Neural progenitor cell (in vitro differentiated cells): Measurements from ENCODE around the gene MIAT. TPM values are rescaled to one million over a fixed set of nuclear protein-coding genes. Genes with fewer than 3 reads are reported as not detected.

Experiments used
- DNase-seq: peaks from one replicate; pipeline ENCODE4 v3.0.0-alpha.2; 2016; ENCODE audit warnings: low spot score
- H2AFZ ChIP-seq: fragments of 200-600 bp; sonication (generic); replicated peaks from 2 replicates; pipeline ENCODE4 v1.6.1; 2016; ENCODE audit warnings: antibody characterized with exemption
- H3F3A ChIP-seq: fragments of 200-600 bp; sonication (generic); 2 replicates; pipeline ENCODE4 v1.6.1; 2016; ENCODE audit warnings: antibody characterized with exemption, low read depth
- H3K27ac ChIP-seq: fragments of 200-600 bp; sonication (generic); 2 replicates; pipeline ENCODE4 v1.5.1; 2016; ENCODE audit warnings: mild to moderate bottlenecking
- H3K27me3 ChIP-seq: fragments of 200-600 bp; sonication (generic); 2 replicates; pipeline ENCODE4 v1.6.1; 2016; ENCODE audit warnings: mild to moderate bottlenecking, moderate library complexity
- H3K36me3 ChIP-seq: fragments of 200-600 bp; sonication (generic); 2 replicates; pipeline ENCODE4 v1.5.1; 2016
- H3K4me1 ChIP-seq: fragments of 200-600 bp; sonication (generic); 2 replicates; pipeline ENCODE4 v1.6.1; 2016; ENCODE audit warnings: mixed run types
- H3K4me2 ChIP-seq: fragments of 200-600 bp; sonication (generic); 2 replicates; pipeline ENCODE4 v1.6.1; 2016
- H3K4me3 ChIP-seq: fragments of 200-600 bp; sonication (generic); 2 replicates; pipeline ENCODE4 v1.5.1; 2016
- H3K79me2 ChIP-seq: fragments of 200-600 bp; sonication (generic); 2 replicates; pipeline ENCODE4 v1.6.1; 2016; ENCODE audit warnings: low read depth
- H3K9ac ChIP-seq: fragments of 200-600 bp; sonication (generic); 2 replicates; pipeline ENCODE4 v1.6.1; 2016
- H3K9me3 ChIP-seq: fragments of 200-600 bp; sonication (generic); 2 replicates; pipeline ENCODE4 v1.5.1; 2016; ENCODE audit warnings: low read depth
- H4K20me1 ChIP-seq: fragments of 200-600 bp; sonication (generic); 2 replicates; pipeline ENCODE4 v1.6.1; 2016; ENCODE audit warnings: low read depth
- H3K27ac Mint-ChIP-seq: 3 replicates; pipeline ENCODE4 v1.8.0; 2021; ENCODE audit warnings: mixed read lengths
- H3K27me3 Mint-ChIP-seq: 2 replicates; pipeline ENCODE4 v1.8.0; 2022; ENCODE audit warnings: low read depth, mild to moderate bottlenecking, inconsistent platforms, moderate library complexity, mixed read lengths; ENCODE audit not compliant: insufficient read depth
- H3K36me3 Mint-ChIP-seq: 3 replicates; pipeline ENCODE4 v1.8.0; 2021; ENCODE audit warnings: mixed read lengths
- H3K4me1 Mint-ChIP-seq: 3 replicates; pipeline ENCODE4 v1.8.0; 2021; ENCODE audit warnings: mixed read lengths
- H3K4me3 Mint-ChIP-seq: 3 replicates; pipeline ENCODE4 v1.8.0; 2021; ENCODE audit warnings: mild to moderate bottlenecking, moderate library complexity, mixed read lengths
- H3K9me3 Mint-ChIP-seq: 3 replicates; pipeline ENCODE4 v1.8.0; 2020; ENCODE audit warnings: mixed read lengths
- EZH2 ChIP-seq: fragments of 200-600 bp; sonication (generic); IDR thresholded peaks from 2 replicates; pipeline ENCODE4 v1.6.1; 2017; ENCODE audit warnings: antibody characterized with exemption, mild to moderate bottlenecking, moderate library complexity
- EZH2phosphoT487 ChIP-seq: fragments of 200-600 bp; sonication (generic); IDR thresholded peaks from 2 replicates; pipeline ENCODE4 v1.6.1; 2017; ENCODE audit warnings: antibody characterized with exemption
- total RNA-seq: library from RNA; depleted of rRNA; stranded (reverse); fragments of >200 nt; gene quantifications from 2 replicates; pipeline ENCODE4 v1.2.3, GENCODE V29; 2015; ENCODE audit warnings: low replicate concordance
- TF ChIP-seq, protein P1 (sequence below): fragments of 200-600 bp; sonication (generic); IDR thresholded peaks from 2 replicates; pipeline ENCODE4 v1.5.1; 2017; ENCODE audit warnings: antibody characterized with exemption, mild to moderate bottlenecking

The MIAT gene
- total RNA-seq, 1 donor from 2014 or later: 262 TPM

GRCh38 chr22:26670459-26670858 is 13.1 kb downstream of the MIAT start:
- peaks cover 13% of the 10 kb centered on the region for H3K27me3 Mint-ChIP-seq
- peak overlapping the region; percentile 56 for H3K4me3 Mint-ChIP-seq
- Histone ChIP-seq H4K20me1 (peaks cover 44% of the 10 kb centered on the region), H3K4me3 (no peak overlapping the region), H3K4me1 (peaks cover 13% of the 10 kb centered on the region), H3K27me3 (no peaks in the 10 kb centered on the region), H3F3A (peaks cover 65% of the 10 kb centered on the region), H3K36me3 (no peaks in the 10 kb centered on the region), H3K4me2 (no peak overlapping the region), H3K27ac (peak overlapping the region; percentile 10), H3K79me2 (peaks cover 11% of the 10 kb centered on the region), H3K9me3 (no peaks in the 10 kb centered on the region), H2AFZ (no peak overlapping the region), H3K9ac (no peak overlapping the region)
- peaks cover 53% of the 10 kb centered on the region for H3K4me1 Mint-ChIP-seq
- peaks cover 8% of the 10 kb centered on the region for H3K36me3 Mint-ChIP-seq
- no peak for DNase-seq
- no peak overlapping the region for H3K27ac Mint-ChIP-seq
- no peaks in the 10 kb centered on the region for H3K9me3 Mint-ChIP-seq
- TF ChIP-seq, protein P1, sequence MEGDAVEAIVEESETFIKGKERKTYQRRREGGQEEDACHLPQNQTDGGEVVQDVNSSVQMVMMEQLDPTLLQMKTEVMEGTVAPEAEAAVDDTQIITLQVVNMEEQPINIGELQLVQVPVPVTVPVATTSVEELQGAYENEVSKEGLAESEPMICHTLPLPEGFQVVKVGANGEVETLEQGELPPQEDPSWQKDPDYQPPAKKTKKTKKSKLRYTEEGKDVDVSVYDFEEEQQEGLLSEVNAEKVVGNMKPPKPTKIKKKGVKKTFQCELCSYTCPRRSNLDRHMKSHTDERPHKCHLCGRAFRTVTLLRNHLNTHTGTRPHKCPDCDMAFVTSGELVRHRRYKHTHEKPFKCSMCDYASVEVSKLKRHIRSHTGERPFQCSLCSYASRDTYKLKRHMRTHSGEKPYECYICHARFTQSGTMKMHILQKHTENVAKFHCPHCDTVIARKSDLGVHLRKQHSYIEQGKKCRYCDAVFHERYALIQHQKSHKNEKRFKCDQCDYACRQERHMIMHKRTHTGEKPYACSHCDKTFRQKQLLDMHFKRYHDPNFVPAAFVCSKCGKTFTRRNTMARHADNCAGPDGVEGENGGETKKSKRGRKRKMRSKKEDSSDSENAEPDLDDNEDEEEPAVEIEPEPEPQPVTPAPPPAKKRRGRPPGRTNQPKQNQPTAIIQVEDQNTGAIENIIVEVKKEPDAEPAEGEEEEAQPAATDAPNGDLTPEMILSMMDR: no peak
- no peak for TF ChIP-seq EZH2phosphoT487
- TF ChIP-seq EZH2: no peak

DNA sequence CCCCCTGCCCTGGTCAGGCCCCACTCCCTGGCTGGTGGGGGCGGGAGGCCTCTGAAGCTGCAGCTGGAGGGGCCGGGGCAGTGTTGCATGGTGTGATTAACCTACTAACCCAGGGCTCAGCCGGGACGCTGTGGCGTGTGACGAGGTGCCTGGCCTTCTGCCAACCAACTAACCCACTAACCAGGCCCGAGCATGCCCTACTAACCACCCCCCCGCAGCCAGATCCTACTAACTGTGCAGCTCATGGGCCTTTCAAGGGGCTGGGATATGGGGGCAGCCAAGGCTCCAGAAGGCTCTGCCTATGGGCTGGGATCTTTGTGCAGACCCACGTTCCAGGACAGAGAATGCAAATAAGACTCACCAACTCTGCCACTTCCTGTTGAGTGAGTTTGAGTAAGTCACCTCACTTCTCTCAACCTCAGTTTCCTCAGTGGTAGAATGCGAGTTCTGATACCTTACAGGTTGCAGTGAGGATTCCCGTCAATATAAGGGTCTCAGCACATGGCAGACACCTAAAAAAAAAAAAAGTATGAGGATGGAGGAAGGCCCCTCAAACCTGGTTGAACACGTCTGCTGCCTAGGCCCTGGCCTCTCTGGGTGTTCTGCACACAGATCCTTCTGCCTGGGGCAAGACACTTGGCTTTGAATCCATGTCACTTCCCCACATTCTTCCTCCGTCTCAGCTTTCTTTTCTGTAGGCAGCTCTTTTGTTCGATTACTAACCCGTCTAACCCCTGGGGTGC is 14.1 kb downstream of the MIAT start:
- no peak overlapping the region for H3K4me3 ChIP-seq

DNA sequence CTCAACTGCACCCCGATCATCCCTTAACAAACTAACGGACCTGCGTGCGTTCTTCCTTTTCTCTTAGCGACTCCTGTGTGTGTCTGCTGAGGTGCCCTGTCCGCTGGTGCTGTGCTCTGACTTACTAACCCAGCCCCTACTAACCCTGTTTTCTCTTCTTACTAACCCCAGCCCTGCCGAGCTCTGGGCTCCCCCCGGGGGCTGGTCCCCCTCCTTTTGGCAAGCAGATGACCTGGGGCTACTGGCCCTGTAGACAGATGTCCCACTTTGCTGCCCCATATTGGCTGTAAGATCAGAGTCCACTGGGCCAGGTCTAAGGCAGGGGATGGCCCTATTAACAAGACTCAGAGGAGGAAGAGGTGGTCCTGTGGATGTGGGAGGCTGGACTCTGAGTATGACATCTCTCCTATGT is 14.7 kb downstream of the MIAT start:
- Histone ChIP-seq H3K4me3 (peak overlapping the region; percentile 55), H3K36me3 (no peaks in the 10 kb centered on the region), H3K4me1 (peaks cover 21% of the 10 kb centered on the region), H2AFZ (no peak overlapping the region), H3K79me2 (no peaks in the 10 kb centered on the region), H3K9ac (no peak overlapping the region), H3K9me3 (no peaks in the 10 kb centered on the region), H4K20me1 (peaks cover 31% of the 10 kb centered on the region), H3K4me2 (peak overlapping the region; percentile 84), H3K27ac (peak overlapping the region; percentile 98), H3K27me3 (no peaks in the 10 kb centered on the region), H3F3A (peaks cover 65% of the 10 kb centered on the region)
- TF ChIP-seq EZH2phosphoT487 (no peak), EZH2 (no peak)
- TF ChIP-seq, protein P1: no peak
- Mint-ChIP-seq H3K4me3 (peak overlapping the region; percentile 84), H3K36me3 (peaks cover 7% of the 10 kb centered on the region), H3K9me3 (no peaks in the 10 kb centered on the region), H3K27me3 (peaks cover 9% of the 10 kb centered on the region), H3K27ac (peak overlapping the region; percentile 84), H3K4me1 (peaks cover 60% of the 10 kb centered on the region)
- no peak for DNase-seq

More for the DNA sequence above, 14.1 kb downstream of the MIAT start:
- Histone ChIP-seq H3F3A (peaks cover 65% of the 10 kb centered on the region), H3K4me2 (peak overlapping the region; percentile 84), H4K20me1 (peaks cover 36% of the 10 kb centered on the region), H3K4me1 (peaks cover 21% of the 10 kb centered on the region), H3K27ac (peak overlapping the region; percentile 98), H3K27me3 (no peaks in the 10 kb centered on the region), H3K9ac (no peak overlapping the region), H3K36me3 (no peaks in the 10 kb centered on the region), H3K9me3 (no peaks in the 10 kb centered on the region), H3K79me2 (peaks cover 2% of the 10 kb centered on the region), H2AFZ (no peak overlapping the region)
- TF ChIP-seq EZH2: no peak
- TF ChIP-seq, protein P1: no peak
- TF ChIP-seq EZH2phosphoT487: no peak
- Mint-ChIP-seq H3K4me1 (peaks cover 61% of the 10 kb centered on the region), H3K27me3 (peaks cover 12% of the 10 kb centered on the region), H3K27ac (peak overlapping the region; percentile 84), H3K4me3 (peak overlapping the region; percentile 84), H3K36me3 (peaks cover 9% of the 10 kb centered on the region), H3K9me3 (no peaks in the 10 kb centered on the region)
- DNase-seq: no peak
